ENCODE measurements around the gene DPP9. TPM values are rescaled to one million over a fixed set of nuclear protein-coding genes. Genes with fewer than 3 reads are reported as not detected.

The DPP9 gene
- total and polyA plus RNA-seq, 8 donors: 18.7 to 178 (median 48.7) TPM

GRCh38 chr19:4664642-4665041 is 59.0 kb downstream of the DPP9 start:
- H3K36me3 ChIP-seq: peaks cover 60 to 89% (median 85%) of the 10 kb centered on the region in 4 donors

DNA sequence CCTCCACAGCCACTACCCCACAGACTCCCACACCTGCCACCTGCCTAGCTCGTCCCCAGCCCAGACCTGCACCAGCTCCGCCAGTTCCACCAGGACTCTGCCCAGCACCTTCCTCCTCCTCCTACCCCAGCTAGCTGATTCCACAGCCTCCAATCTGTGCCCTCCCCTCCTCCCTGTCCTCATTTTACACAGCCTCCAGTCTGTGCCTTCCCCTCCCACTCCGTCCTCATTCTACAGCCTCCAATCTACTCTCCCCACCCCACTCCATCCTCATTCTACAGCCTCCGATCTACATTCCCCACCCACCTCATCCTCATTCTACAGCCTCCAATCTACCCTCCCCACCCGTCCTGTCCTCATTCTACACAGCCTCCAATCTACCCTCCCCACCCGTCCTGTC is 60.8 kb downstream of the DPP9 start:
- DNase-seq: no peak
- Histone ChIP-seq H3K9me3 (peaks cover 0 to 12% (median 10%) of the 10 kb centered on the region in 4 donors), H3K4me1 (peaks cover 0 to 21% (median 7%) of the 10 kb centered on the region in 4 donors), H3K36me3 (peaks cover 72 to 96% (median 93%) of the 10 kb centered on the region in 4 donors), H3K27me3 (no peaks in the 10 kb centered on the region), H3K4me3 (no peak overlapping the region), H3K27ac (no peak overlapping the region)
- intact Hi-C loops (cut with DNase I; ENCODE audit: low total_unique reads): no loop called here
- 87 to 94% (median 88%) methylated on average over 6 of the region's 6 CpGs for WGBS, 5 donors
- no peak for TF ChIP-seq POLR2A (IDR thresholded peaks at IDR 0.05)
- TF ChIP-seq POLR2AphosphoS5 (IDR thresholded peaks at IDR 0.05): no peak
- TF ChIP-seq EP300 (IDR thresholded peaks at IDR 0.05): no peak
- TF ChIP-seq, protein P1, sequence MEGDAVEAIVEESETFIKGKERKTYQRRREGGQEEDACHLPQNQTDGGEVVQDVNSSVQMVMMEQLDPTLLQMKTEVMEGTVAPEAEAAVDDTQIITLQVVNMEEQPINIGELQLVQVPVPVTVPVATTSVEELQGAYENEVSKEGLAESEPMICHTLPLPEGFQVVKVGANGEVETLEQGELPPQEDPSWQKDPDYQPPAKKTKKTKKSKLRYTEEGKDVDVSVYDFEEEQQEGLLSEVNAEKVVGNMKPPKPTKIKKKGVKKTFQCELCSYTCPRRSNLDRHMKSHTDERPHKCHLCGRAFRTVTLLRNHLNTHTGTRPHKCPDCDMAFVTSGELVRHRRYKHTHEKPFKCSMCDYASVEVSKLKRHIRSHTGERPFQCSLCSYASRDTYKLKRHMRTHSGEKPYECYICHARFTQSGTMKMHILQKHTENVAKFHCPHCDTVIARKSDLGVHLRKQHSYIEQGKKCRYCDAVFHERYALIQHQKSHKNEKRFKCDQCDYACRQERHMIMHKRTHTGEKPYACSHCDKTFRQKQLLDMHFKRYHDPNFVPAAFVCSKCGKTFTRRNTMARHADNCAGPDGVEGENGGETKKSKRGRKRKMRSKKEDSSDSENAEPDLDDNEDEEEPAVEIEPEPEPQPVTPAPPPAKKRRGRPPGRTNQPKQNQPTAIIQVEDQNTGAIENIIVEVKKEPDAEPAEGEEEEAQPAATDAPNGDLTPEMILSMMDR (IDR thresholded peaks at IDR 0.05): no peak

More at GRCh38 chr19:4664642-4665041, 59.0 kb downstream of the DPP9 start:
- Histone ChIP-seq H3K4me1 (peaks cover 11 to 39% (median 21%) of the 10 kb centered on the region in 4 donors), H3K27me3 (no peaks in the 10 kb centered on the region), H3K9me3 (no peaks in the 10 kb centered on the region), H3K27ac (no peak overlapping the region), H3K4me3 (no peak overlapping the region)
- whole genome bisulfite sequencing, 5 donors: 88 to 94% (median 90%) methylated on average over 8 to 12 of the region's 12 CpGs
- TF ChIP-seq POLR2A (IDR thresholded peaks at IDR 0.05): no peak
- no peak for TF ChIP-seq POLR2AphosphoS5 (IDR thresholded peaks at IDR 0.05)
- no peak for TF ChIP-seq EP300 (IDR thresholded peaks at IDR 0.05)
- TF ChIP-seq, protein P1 (IDR thresholded peaks at IDR 0.05): no peak
- DNase-seq: no peak
- intact Hi-C loops (cut with DNase I; ENCODE audit: low total_unique reads): no loop called here

DNA sequence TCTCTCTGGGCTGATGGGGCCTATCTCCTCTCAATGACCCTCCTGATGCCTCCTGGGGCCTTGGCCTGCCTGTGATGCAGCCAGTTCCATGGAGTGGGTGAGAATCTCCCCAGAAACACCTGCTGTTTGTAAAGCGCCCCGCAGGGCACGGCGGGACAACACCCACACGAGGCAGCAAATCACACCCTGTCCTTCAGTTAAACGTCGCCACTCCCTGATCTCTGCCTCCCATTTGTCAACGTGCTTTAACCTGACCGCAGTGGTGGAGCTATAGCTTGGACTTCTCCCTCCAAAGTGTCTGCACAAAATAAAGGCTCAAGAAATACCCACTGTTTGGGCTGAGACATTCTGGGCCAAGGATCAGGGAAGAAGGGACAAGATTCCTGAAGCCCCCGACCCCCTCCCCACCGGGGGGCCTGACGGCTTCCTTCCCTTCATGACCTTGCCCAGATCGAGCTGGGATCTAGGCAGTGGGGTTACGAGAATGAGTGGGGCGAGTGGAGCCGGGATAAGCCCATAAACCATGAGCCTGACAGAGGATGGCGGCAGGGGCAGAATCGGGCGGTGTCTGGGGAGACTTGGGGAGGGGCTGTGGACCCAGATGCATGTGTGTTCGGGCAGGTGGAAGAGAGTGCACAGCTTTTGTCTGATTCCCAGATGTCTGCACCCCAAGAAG is 61.5 kb downstream of the DPP9 start:
- 78 to 86% (median 82%) methylated on average over 15 to 20 of the region's 20 CpGs for WGBS, 5 donors
- Histone ChIP-seq H3K9me3 (peaks cover 0 to 12% (median 10%) of the 10 kb centered on the region in 4 donors), H3K27me3 (no peaks in the 10 kb centered on the region), H3K4me1 (peaks cover 0 to 16% (median 4%) of the 10 kb centered on the region in 4 donors), H3K36me3 (peaks cover 73 to 96% (median 93%) of the 10 kb centered on the region in 4 donors), H3K4me3 (no peak overlapping the region), H3K27ac (peak overlapping the region in 1 of 5 donors; percentile 18)
- DNase-seq: no peak
- no peak for TF ChIP-seq EP300 (IDR thresholded peaks at IDR 0.05)
- intact Hi-C loops (cut with DNase I; ENCODE audit: low total_unique reads): no loop called here

DNA sequence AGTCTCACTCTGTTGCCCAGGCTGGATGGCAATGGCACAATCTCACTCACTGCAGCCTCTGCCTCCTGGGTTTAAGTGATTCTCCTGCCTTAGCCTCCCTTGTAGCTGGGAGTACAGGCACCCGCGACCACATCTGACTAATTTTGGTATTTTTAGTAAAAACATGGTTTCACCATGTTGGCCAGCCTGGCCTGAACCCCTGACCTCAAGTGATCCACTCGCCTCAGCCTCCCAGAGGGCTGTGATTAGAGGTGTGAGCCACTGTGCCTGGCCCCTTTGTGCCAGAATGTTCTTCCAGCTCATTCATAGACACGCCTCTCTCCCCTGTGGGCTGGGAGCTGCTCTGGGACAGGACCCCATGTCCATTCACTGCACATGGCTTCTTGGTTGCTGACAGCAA is 62.6 kb downstream of the DPP9 start:
- H3K27me3 ChIP-seq: no peaks in the 10 kb centered on the region
- H3K4me1 ChIP-seq: peaks cover 0 to 16% (median 4%) of the 10 kb centered on the region in 4 donors
- WGBS, 5 donors: 79 to 89% (median 87%) methylated on average over 4 of the region's 4 CpGs
- peaks cover 70 to 96% (median 93%) of the 10 kb centered on the region in 4 donors for H3K36me3 ChIP-seq
- TF ChIP-seq, protein P1 (IDR thresholded peaks at IDR 0.05): no peak
- TF ChIP-seq POLR2AphosphoS5 (IDR thresholded peaks at IDR 0.05): no peak
- peak overlapping the region in 1 of 5 donors; percentile 13 for H3K27ac ChIP-seq
- intact Hi-C loops (cut with DNase I; ENCODE audit: low total_unique reads): no loop called here
- H3K4me3 ChIP-seq: no peak overlapping the region
- H3K9me3 ChIP-seq: peaks cover 0 to 12% (median 10%) of the 10 kb centered on the region in 4 donors
- no peak for DNase-seq
